KMS-11 (cell line): ENCODE measurements around the gene KIAA0825.

ENCODE experiments used
- H2AFZ ChIP-seq: fragments of 200-600 bp; sonication (generic); 2 replicates; pipeline ENCODE4 v1.6.1; 2016; ENCODE audit warnings: antibody characterized with exemption, mixed run types, low read depth
- H3K27ac ChIP-seq: fragments of 200-600 bp; sonication (generic); 2 replicates; pipeline ENCODE4 v1.6.1; 2016; ENCODE audit warnings: mild to moderate bottlenecking, mixed run types
- H3K27me3 ChIP-seq: fragments of 200-600 bp; sonication (generic); 2 replicates; pipeline ENCODE4 v1.6.1; 2017; ENCODE audit warnings: mild to moderate bottlenecking, low read depth, mixed run types, moderate library complexity; ENCODE audit not compliant: insufficient read depth
- H3K36me3 ChIP-seq: fragments of 200-600 bp; sonication (generic); 2 replicates; pipeline ENCODE4 v1.6.1; 2017; ENCODE audit warnings: mild to moderate bottlenecking, mixed run types; ENCODE audit not compliant: insufficient read depth
- H3K4me1 ChIP-seq: fragments of 200-600 bp; sonication (generic); 2 replicates; pipeline ENCODE4 v1.6.1; 2016; ENCODE audit warnings: mild to moderate bottlenecking, low read depth, mixed run types; ENCODE audit not compliant: poor library complexity, severe bottlenecking
- H3K4me2 ChIP-seq: fragments of 200-600 bp; sonication (generic); 2 replicates; pipeline ENCODE4 v1.7.0; 2016; ENCODE audit warnings: mild to moderate bottlenecking, mixed run types
- H3K4me3 ChIP-seq: fragments of 200-600 bp; sonication (generic); IDR thresholded peaks from 2 replicates; pipeline ENCODE4 v1.6.1; 2017; ENCODE audit warnings: low read depth, low read length, mixed read lengths; ENCODE audit not compliant: insufficient read depth
- H3K79me2 ChIP-seq: fragments of 200-600 bp; sonication (generic); 2 replicates; pipeline ENCODE4 v1.6.1; 2016; ENCODE audit warnings: low read depth, mixed run types; ENCODE audit not compliant: insufficient read depth
- H3K9ac ChIP-seq: fragments of 200-600 bp; sonication (generic); 2 replicates; pipeline ENCODE4 v1.6.1; 2016; ENCODE audit warnings: mild to moderate bottlenecking, mixed run types
- H4K20me1 ChIP-seq: fragments of 200-600 bp; sonication (generic); 2 replicates; pipeline ENCODE4 v1.6.1; 2016; ENCODE audit warnings: mild to moderate bottlenecking, mixed run types; ENCODE audit not compliant: insufficient read depth
- CTCF ChIP-seq: fragments of 200-600 bp; sonication (generic); conservative IDR thresholded peaks from 2 replicates; pipeline ENCODE4 v1.6.1; 2017; ENCODE audit warnings: low read depth, mild to moderate bottlenecking, antibody characterized with exemption, low read length, moderate library complexity, mixed read lengths

Gene KIAA0825

GRCh38 chr5:94254214-94254613, 364.2 kb downstream of the KIAA0825 start:
- Histone ChIP-seq H3K79me2 (no peaks in the 10 kb centered on the region), H2AFZ (no peak overlapping the region), H3K4me3 (no peak overlapping the region), H3K4me2 (no peak overlapping the region), H3K27me3 (no peaks in the 10 kb centered on the region), H4K20me1 (no peaks in the 10 kb centered on the region), H3K27ac (no peak overlapping the region), H3K4me1 (no peaks in the 10 kb centered on the region), H3K9ac (no peak overlapping the region), H3K36me3 (no peaks in the 10 kb centered on the region)
- no peak for TF ChIP-seq CTCF

GRCh38 chr5:94250985-94251384, 367.4 kb downstream of the KIAA0825 start:
- Histone ChIP-seq H3K9ac (no peak overlapping the region), H3K27me3 (no peaks in the 10 kb centered on the region), H3K27ac (no peak overlapping the region), H3K79me2 (no peaks in the 10 kb centered on the region), H3K36me3 (no peaks in the 10 kb centered on the region), H4K20me1 (no peaks in the 10 kb centered on the region), H3K4me3 (no peak overlapping the region), H3K4me1 (no peaks in the 10 kb centered on the region), H2AFZ (no peak overlapping the region), H3K4me2 (no peak overlapping the region)
- no peak for TF ChIP-seq CTCF

- Histone ChIP-seq H3K4me2 (no peak overlapping the region), H3K79me2 (no peaks in the 10 kb centered on the region), H3K36me3 (no peaks in the 10 kb centered on the region), H2AFZ (no peak overlapping the region), H3K27me3 (no peaks in the 10 kb centered on the region), H4K20me1 (no peaks in the 10 kb centered on the region), H3K4me3 (no peak overlapping the region), H3K4me1 (no peaks in the 10 kb centered on the region), H3K9ac (no peak overlapping the region), H3K27ac (no peak overlapping the region)
- TF ChIP-seq CTCF = no peak
These were observed 369.0 kb downstream of the KIAA0825 start for GRCh38 chr5:94249430-94249829.

- H3K36me3 ChIP-seq = no peaks in the 10 kb centered on the region
- H3K27me3 ChIP-seq = no peaks in the 10 kb centered on the region
- H4K20me1 ChIP-seq = no peaks in the 10 kb centered on the region
- no peaks in the 10 kb centered on the region for H3K79me2 ChIP-seq
- no peak overlapping the region for H3K27ac ChIP-seq
- no peak overlapping the region for H2AFZ ChIP-seq
- H3K4me1 ChIP-seq = no peaks in the 10 kb centered on the region
- no peak overlapping the region for H3K4me3 ChIP-seq
- H3K4me2 ChIP-seq = no peak overlapping the region
- no peak for TF ChIP-seq CTCF
- H3K9ac ChIP-seq = no peak overlapping the region
These were observed 370.1 kb downstream of the KIAA0825 start for GRCh38 chr5:94248175-94248875.
